NT2/D1 (cell line): Measurements from ENCODE around the gene PHF21B.

Experiments
- DNase-seq: peaks from one replicate; pipeline ENCODE4 v3.0.0-alpha.2; 2011; ENCODE audit warnings: low read depth, low spot score
- H3K27me3 ChIP-seq: 2 replicates; pipeline ENCODE4 v1.6.0; 2011; ENCODE audit warnings: mild to moderate bottlenecking; ENCODE audit not compliant: insufficient read length, insufficient read depth
- H3K36me3 ChIP-seq: 2 replicates; pipeline ENCODE4 v1.6.1; 2011; ENCODE audit warnings: mild to moderate bottlenecking, low read length, mixed read lengths; ENCODE audit not compliant: insufficient read depth, insufficient read length
- H3K4me1 ChIP-seq: 2 replicates; pipeline ENCODE4 v1.5.1; 2011; ENCODE audit not compliant: insufficient read depth, insufficient read length
- H3K4me3 ChIP-seq: 2 replicates; pipeline ENCODE4 v1.5.1; 2011; ENCODE audit warnings: low read depth; ENCODE audit not compliant: insufficient read length
- H3K9ac ChIP-seq: 2 replicates; pipeline ENCODE4 v1.6.0; 2011; ENCODE audit warnings: low read depth; ENCODE audit not compliant: insufficient read length
- H3K9me3 ChIP-seq: 2 replicates; pipeline ENCODE4 v1.5.1; 2011; ENCODE audit warnings: mild to moderate bottlenecking, low read length; ENCODE audit not compliant: insufficient read depth
- SUZ12 ChIP-seq: IDR thresholded peaks from 2 replicates; pipeline ENCODE4 v1.6.1; 2011; ENCODE audit not compliant: insufficient read length, insufficient read depth; ENCODE audit errors: extremely low read depth
- YY1 ChIP-seq: IDR thresholded peaks from 2 replicates; pipeline ENCODE4 v1.6.1; 2011; ENCODE audit not compliant: insufficient read length, insufficient read depth
- ZNF274 ChIP-seq: IDR thresholded peaks from 2 replicates; pipeline ENCODE4 v1.6.1; 2011; ENCODE audit warnings: mild to moderate bottlenecking, low read depth, low read length

The PHF21B gene

GRCh38 chr22:45033136-45033535 is 23.3 kb upstream of the PHF21B start:
- TF ChIP-seq ZNF274 (no peak), YY1 (no peak), SUZ12 (no peak)
- DNase-seq, result no peak

GRCh38 chr22:45031629-45032403 is 22.0 kb upstream of the PHF21B start:
- Histone ChIP-seq H3K4me3 (no peak overlapping the region), H3K27me3 (peaks cover 6% of the 10 kb centered on the region)
- TF ChIP-seq YY1, result no peak

More at GRCh38 chr22:45033136-45033535, 23.3 kb upstream of the PHF21B start:
- no peaks in the 10 kb centered on the region for H3K4me1 ChIP-seq
- no peaks in the 10 kb centered on the region; the same call in 1 of the 2 replicates for H3K9me3 ChIP-seq
- H3K27me3 ChIP-seq, result peaks cover 6% of the 10 kb centered on the region
- H3K36me3 ChIP-seq, result no peaks in the 10 kb centered on the region
- no peak overlapping the region for H3K9ac ChIP-seq
- no peak overlapping the region for H3K4me3 ChIP-seq

GRCh38 chr22:45029501-45029900 is 19.7 kb upstream of the PHF21B start:
- H3K9ac ChIP-seq, result no peak overlapping the region
- H3K27me3 ChIP-seq, result peaks cover 6% of the 10 kb centered on the region
- no peaks in the 10 kb centered on the region for H3K36me3 ChIP-seq
- no peaks in the 10 kb centered on the region for H3K4me1 ChIP-seq
- no peaks in the 10 kb centered on the region for H3K9me3 ChIP-seq
- TF ChIP-seq YY1 (no peak), ZNF274 (no peak), SUZ12 (no peak)
- no peak for DNase-seq
- no peak overlapping the region for H3K4me3 ChIP-seq

More at GRCh38 chr22:45031629-45032403, 22.0 kb upstream of the PHF21B start:
- no peaks in the 10 kb centered on the region for H3K36me3 ChIP-seq
- DNase-seq, result no peak
- H3K9me3 ChIP-seq, result no peaks in the 10 kb centered on the region
- no peaks in the 10 kb centered on the region for H3K4me1 ChIP-seq
- H3K9ac ChIP-seq, result no peak overlapping the region

GRCh38 chr22:45026511-45026910 is 16.7 kb upstream of the PHF21B start:
- Histone ChIP-seq H3K27me3 (peaks cover 6% of the 10 kb centered on the region), H3K9me3 (no peaks in the 10 kb centered on the region), H3K4me1 (no peaks in the 10 kb centered on the region), H3K4me3 (no peak overlapping the region), H3K36me3 (no peaks in the 10 kb centered on the region), H3K9ac (no peak overlapping the region)
- no peak for DNase-seq
- TF ChIP-seq SUZ12, result no peak
- no peak for TF ChIP-seq YY1
- TF ChIP-seq ZNF274, result no peak

GRCh38 chr22:45023431-45023830 is 13.6 kb upstream of the PHF21B start:
- no peak for DNase-seq
- H3K9ac ChIP-seq, result no peak overlapping the region
- no peaks in the 10 kb centered on the region for H3K9me3 ChIP-seq
- no peaks in the 10 kb centered on the region for H3K4me1 ChIP-seq
- no peaks in the 10 kb centered on the region for H3K27me3 ChIP-seq
- TF ChIP-seq SUZ12 (no peak), ZNF274 (no peak), YY1 (no peak)
- H3K36me3 ChIP-seq, result no peaks in the 10 kb centered on the region
- H3K4me3 ChIP-seq, result no peak overlapping the region

- no peak for DNase-seq
- TF ChIP-seq SUZ12 (no peak), ZNF274 (no peak), YY1 (no peak)
- Histone ChIP-seq H3K9me3 (no peaks in the 10 kb centered on the region), H3K9ac (no peak overlapping the region), H3K27me3 (no peaks in the 10 kb centered on the region), H3K4me1 (no peaks in the 10 kb centered on the region), H3K36me3 (no peaks in the 10 kb centered on the region), H3K4me3 (no peak overlapping the region)
Measured at GRCh38 chr22:45019861-45020655, 10.3 kb upstream of the PHF21B start.

GRCh38 chr22:45014654-45015053 is 4.8 kb upstream of the PHF21B start:
- H3K27me3 ChIP-seq, result no peaks in the 10 kb centered on the region
- TF ChIP-seq ZNF274, result no peak
- TF ChIP-seq YY1, result no peak
- TF ChIP-seq SUZ12, result no peak
- no peak overlapping the region for H3K4me3 ChIP-seq
- H3K4me1 ChIP-seq, result peaks cover 7% of the 10 kb centered on the region
- H3K9me3 ChIP-seq, result no peaks in the 10 kb centered on the region
- no peak overlapping the region for H3K9ac ChIP-seq
- no peaks in the 10 kb centered on the region for H3K36me3 ChIP-seq
- no peak for DNase-seq
